Caki2 (cell line): ENCODE results near the gene MDM2. TPM values are rescaled to one million over a fixed set of nuclear protein-coding genes. Genes with fewer than 3 reads are reported as not detected.
"Not testable (repeated sequence)": the region's sequence is repeated elsewhere in the genome, so short reads cannot be mapped to it uniquely, and the experiment has no call there.

Experiments
- DNase-seq: peaks from one replicate; pipeline ENCODE4 v3.0.0-alpha.2; 2015; ENCODE audit warnings: low read depth
- in situ Hi-C: cut with HindIII; loops from 2 replicates; pipeline ENCODE4 v1.10.0; 2016; ENCODE audit warnings: low sequenced_read_pairs, low pct_unique_long_range_greater_than_20kb, mixed read lengths
- total RNA-seq: library from RNA; depleted of rRNA; stranded (reverse); fragments of >200 nt; shearing (Covaris generic); gene quantifications from 2 replicates; pipeline ENCODE4 v1.2.3, GENCODE V29; 2014; ENCODE audit warnings: low replicate concordance

Gene MDM2
- total RNA-seq, 1 experiment from 2014 or later: 96.3 TPM

DNA sequence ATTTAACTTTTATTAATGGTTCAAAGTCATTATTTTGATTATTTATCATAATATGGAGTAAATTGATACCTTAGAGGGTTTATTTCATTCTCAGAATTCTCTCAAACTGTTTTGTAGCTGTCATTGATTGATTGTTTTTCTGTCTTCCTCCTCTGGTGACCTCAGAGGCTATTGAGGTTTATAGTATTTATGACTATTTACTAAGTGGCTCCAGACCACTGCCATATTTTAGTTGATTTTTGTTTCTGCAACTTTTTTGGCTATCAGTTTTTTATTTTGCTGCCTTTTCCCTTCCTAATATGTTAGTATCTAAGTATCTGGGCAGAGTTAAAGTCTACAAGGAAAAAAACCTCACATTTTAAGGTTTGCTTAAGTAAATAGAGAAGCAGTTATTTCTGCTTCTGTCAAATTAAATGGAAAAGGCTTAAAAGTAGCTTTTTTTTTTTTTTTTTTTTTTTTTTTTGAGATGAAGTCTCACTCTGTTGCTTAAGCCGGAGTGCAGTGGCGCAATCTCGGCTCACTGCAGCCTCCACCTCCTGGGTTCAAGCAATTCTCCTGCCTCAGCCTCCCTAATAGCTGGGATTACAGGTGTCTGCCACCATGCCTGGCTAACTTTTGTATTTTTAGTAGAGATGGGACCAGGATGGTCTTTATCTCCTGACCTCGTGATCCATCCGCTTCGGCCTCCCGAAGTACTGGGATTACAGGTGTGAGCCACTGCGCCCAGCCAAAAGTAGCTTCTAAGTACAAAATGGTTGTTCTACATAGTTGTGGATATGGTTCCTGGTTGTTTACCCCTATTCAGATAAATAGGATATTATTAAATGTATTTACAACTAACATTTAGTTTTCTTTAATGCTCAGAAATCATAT lies 8.2 kb downstream of the MDM2 start:
- DNase-seq: no peak
- in situ Hi-C loops: no loop called here

DNA sequence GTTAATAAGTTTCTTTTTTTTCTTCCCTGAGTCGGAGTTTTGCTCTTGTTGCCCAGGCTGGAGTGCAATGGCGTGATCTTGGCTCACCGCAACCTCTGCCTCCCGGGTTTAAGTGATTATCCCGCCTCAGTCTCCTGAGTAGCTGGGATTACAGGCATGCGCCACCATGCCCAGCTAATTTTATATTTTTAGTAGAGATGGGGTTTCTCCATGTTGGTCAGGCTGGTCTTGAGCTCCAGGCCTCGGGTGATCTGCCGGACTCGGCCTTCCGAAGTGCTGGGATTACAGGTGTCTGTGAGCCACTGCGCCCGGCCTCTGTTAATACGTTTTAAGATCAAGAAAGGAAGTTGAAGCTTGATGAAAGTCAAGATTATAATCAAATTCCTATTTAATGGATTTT lies 11.5 kb downstream of the MDM2 start:
- in situ Hi-C loops, DNase-seq: not testable (repeated sequence)

DNA sequence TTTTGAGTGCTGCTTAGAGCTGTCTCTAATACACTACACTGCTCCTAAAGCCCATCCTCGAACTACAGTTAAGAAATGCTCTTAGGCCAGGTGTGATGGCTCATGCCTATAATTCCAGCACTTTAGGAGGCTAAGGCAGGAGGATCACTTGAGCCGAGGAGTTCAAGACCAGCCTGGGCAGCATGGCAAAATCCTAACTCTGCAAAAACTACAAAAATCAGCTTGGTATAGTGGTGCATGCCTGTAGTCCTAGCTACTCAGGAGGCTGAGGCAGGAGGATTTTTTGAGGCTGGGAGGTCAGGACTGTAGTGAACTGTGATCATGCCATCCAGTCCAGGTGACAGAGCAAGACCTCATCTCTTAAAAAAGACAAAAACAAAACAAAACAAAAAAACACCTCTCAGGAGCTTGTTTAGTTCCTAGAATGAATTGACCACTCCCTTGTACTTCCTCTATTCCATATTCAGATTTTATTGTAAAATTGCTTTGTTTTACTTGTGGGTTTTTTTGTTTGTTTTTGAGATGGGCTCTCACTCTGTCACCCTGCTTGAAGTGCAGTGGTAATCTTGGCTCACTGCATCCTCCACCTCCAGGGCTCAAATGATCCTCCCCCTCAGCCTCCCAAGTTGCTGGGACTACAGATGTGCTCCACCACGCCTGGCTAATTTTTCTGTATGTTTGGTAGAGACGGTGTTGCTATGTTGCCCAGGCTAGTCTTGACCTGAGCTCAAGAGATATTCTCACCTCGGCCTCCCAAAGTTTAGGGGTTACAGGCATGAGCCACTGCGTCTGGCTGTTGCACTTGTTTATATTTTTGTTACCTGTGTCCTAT lies 13.6 kb downstream of the MDM2 start:
- no peak for DNase-seq
- in situ Hi-C loops: no loop called here

- DNase-seq: no peak
- in situ Hi-C loops: no loop called here
Observed at GRCh38 chr12:68823696-68824095, 15.7 kb downstream of the MDM2 start.

- in situ Hi-C loops: no loop called here
- DNase-seq: no peak
Observed at GRCh38 chr12:68824131-68824530, 16.2 kb downstream of the MDM2 start.

GRCh38 chr12:68824597-68825250 lies 16.7 kb downstream of the MDM2 start:
- DNase-seq: no peak
- in situ Hi-C loops: no loop called here

- no peak for DNase-seq
- in situ Hi-C loops: no loop called here
Observed at GRCh38 chr12:68825569-68826217, 17.7 kb downstream of the MDM2 start.

GRCh38 chr12:68827895-68828671 lies 20.1 kb downstream of the MDM2 start:
- in situ Hi-C loops: no loop called here
- DNase-seq: no peak

DNA sequence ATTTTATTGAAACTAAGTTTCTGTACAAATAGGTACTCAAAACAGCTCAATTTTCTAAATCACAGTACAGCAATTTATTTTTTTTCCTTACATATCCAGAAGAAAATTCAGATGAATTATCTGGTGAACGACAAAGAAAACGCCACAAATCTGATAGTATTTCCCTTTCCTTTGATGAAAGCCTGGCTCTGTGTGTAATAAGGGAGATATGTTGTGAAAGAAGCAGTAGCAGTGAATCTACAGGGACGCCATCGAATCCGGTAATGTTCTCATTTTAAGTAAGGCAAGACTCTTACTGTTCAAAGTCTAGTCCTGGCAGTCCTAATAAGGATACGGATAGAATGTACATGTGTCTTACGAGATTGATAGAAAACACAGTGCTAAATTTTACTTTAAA lies 20.7 kb downstream of the MDM2 start:
- in situ Hi-C loops: no loop called here
- no peak for DNase-seq

DNA sequence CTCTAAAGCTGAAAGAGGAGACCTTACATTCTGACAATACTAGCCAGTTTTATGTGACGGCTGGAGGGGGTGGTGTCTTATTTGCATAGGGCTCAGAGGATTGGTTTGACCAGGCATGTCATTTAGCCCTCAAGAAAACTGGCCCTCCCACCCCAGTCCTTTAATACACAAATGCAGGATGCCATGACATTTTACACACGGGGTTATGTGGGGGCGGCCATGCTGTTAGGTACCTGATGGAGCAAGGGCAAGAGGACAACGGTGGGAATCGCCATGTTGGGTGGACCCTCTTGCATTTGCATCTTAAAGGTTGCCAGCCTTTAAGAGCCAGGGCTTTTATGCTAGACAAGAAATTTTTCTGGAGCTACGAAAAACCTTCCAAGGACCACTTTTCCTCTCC lies 23.3 kb downstream of the MDM2 start:
- DNase-seq: peak; percentile 67
- in situ Hi-C loops: no loop called here

DNA sequence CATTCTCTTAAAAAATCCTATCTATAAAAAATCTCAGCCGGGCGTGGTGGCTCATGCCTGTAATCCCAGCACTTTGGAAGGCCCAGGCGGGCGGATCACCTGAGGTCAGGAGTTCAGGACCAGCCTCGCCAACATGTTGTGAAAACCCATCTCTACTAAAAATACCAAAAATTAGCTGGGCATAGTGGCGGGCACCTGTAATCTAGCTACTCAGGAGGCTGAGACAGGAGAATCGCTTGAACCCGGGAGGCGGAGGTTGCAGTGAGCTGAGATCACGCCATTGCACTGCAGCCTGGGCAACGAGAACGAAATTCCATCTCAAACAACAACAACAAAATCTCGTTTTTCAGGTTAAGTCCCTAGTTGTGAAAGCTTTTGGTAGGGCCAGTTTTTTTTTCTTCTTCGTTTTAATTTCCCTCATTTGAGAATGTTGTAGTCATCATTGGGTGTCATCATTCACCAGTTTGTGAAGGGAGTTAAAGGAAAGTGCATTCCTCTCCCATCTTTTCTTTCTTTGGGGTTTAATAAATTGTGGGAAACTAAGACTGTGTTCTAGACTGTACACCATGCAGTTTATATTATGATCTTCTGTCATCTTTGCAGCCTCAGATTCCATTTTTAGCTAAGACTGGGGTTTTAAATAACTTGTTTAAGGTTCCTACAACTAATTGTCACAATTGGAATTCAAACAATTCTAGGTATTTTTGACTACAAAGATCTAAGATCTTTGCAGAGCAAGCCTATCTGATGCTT lies 23.9 kb downstream of the MDM2 start:
- in situ Hi-C loops: no loop called here

GRCh38 chr12:68832504-68832867 lies 24.5 kb downstream of the MDM2 start:
- in situ Hi-C loops: no loop called here
- no peak for DNase-seq

More for the DNA sequence above, 23.9 kb downstream of the MDM2 start:
- DNase-seq: no peak

- in situ Hi-C loops: no loop called here
Observed at GRCh38 chr12:68833508-68833907, 25.5 kb downstream of the MDM2 start.

DNA sequence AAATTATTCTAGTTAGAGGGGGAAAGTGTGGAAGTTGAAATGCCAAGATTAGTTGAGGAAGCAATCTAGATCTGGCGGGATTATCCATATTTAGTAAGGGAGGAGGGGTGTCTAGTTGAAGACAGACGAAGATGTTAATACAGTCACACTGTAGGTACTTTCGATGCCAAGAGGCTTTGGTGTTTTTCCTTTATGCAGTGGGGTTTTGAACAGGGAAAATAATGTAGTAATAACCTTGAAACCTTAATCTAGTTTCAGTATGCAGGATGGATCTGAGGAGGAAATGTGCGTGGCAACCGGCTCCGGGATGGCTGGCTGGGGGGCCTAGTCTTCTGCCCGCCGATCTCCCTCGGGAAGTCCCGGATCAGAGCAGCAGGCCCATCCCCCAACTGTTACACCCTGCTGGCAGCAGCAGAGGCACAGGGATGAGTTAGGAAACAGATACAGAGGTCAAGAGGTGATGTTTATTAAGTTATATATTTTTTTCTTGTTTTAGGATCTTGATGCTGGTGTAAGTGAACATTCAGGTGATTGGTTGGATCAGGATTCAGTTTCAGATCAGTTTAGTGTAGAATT lies 27.4 kb downstream of the MDM2 start:
- in situ Hi-C loops: no loop called here
- DNase-seq: no peak

More at GRCh38 chr12:68833508-68833907, 25.5 kb downstream of the MDM2 start:
- DNase-seq: no peak

DNA sequence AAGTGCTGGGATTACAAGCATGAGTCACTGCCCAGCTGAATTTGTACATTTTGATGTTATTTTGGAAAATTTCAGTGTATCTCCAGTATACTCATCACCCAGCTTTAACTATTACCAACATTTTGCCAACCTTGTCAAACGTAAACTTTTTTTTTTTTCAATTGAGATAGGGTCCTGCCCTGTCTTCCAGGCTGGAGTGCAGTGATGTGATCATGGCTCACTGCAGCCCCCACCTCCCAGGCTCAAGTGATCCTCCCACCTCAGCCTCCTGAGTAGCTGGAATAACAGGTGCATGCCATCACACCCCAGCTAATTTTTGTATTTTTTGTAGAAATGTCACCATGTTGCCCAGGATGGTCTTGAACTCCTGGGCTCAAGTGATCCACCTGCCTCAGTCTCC lies 29.2 kb downstream of the MDM2 start:
- in situ Hi-C loops: no loop called here
- DNase-seq: no peak

- in situ Hi-C loops: no loop called here
- no peak for DNase-seq
Observed at GRCh38 chr12:68838046-68838886, 30.3 kb downstream of the MDM2 start.
